ENCODE data around the gene DLGAP3. TPM values are rescaled to one million over a fixed set of nuclear protein-coding genes. Genes with fewer than 3 reads are reported as not detected.
"Not testable (repeated sequence)": the region's sequence is repeated elsewhere in the genome, so short reads cannot be mapped to it uniquely, and the experiment has no call there.

Gene DLGAP3
- total RNA-seq: under 1 TPM; 0.55 to 0.75 TPM
- total RNA-seq: 1.1 to 1.5 reads per million in 2 donors

GRCh38 chr1:34929497-34929852 lies at the start of gene DLGAP3:
TSS of gene DLGAP3 (minus strand) at chr1:34929650. CDS start at chr1:34905383, 24,267 bp downstream.
- Mint-ChIP-seq H3K27me3 (peaks cover 61% of the 10 kb centered on the region), H3K36me3 (ENCODE audit: low read depth) (peaks cover 4% of the 10 kb centered on the region), H3K4me1 (peaks cover 6% of the 10 kb centered on the region), H3K27ac (no peak within 1 kb of the TSS), H3K4me3 (peak within 1 kb of the TSS; percentile 86)
- ATAC-seq (peak; percentile 49), DNase-seq (no peak)
- H3K9me3 ChIP-seq (ENCODE audit: control insufficient read depth, low read length, poor library complexity, severe bottlenecking): no peaks in the 10 kb centered on the region

- no peaks in the 10 kb centered on the region for H3K27me3 Mint-ChIP-seq
- DNase-seq (no peak), ATAC-seq (no peak)
- H3K36me3 Mint-ChIP-seq (ENCODE audit: low read depth): no peaks in the 10 kb centered on the region
- H3K4me1 Mint-ChIP-seq: peaks cover 25% of the 10 kb centered on the region
- no peaks in the 10 kb centered on the region for H3K9me3 ChIP-seq (ENCODE audit: control insufficient read depth, low read length, poor library complexity, severe bottlenecking)
- H3K27ac Mint-ChIP-seq: peak overlapping the region; percentile 27
- H3K4me3 Mint-ChIP-seq: no peak overlapping the region
These were observed 49.5 kb upstream of the DLGAP3 start for GRCh38 chr1:34978921-34979320.

GRCh38 chr1:34977858-34978257 lies 48.4 kb upstream of the DLGAP3 start:
- H3K27ac Mint-ChIP-seq: peak overlapping the region; percentile 27
- H3K4me3 Mint-ChIP-seq: no peak overlapping the region
- no peaks in the 10 kb centered on the region for H3K36me3 Mint-ChIP-seq (ENCODE audit: low read depth)
- DNase-seq (no peak), ATAC-seq (no peak)
- no peaks in the 10 kb centered on the region for H3K27me3 Mint-ChIP-seq
- no peaks in the 10 kb centered on the region for H3K9me3 ChIP-seq (ENCODE audit: control insufficient read depth, low read length, poor library complexity, severe bottlenecking)
- peaks cover 17% of the 10 kb centered on the region for H3K4me1 Mint-ChIP-seq

GRCh38 chr1:34977210-34977471 lies 47.7 kb upstream of the DLGAP3 start:
- Mint-ChIP-seq H3K27me3 (no peaks in the 10 kb centered on the region), H3K4me3 (no peak overlapping the region), H3K4me1 (peaks cover 21% of the 10 kb centered on the region), H3K36me3 (ENCODE audit: low read depth) (no peaks in the 10 kb centered on the region), H3K27ac (peak overlapping the region; percentile 37)
- H3K9me3 ChIP-seq (ENCODE audit: control insufficient read depth, low read length, poor library complexity, severe bottlenecking): no peaks in the 10 kb centered on the region
- no peak for ATAC-seq
- DNase-seq: no peak

- H3K9me3 ChIP-seq (ENCODE audit: control insufficient read depth, low read length, poor library complexity, severe bottlenecking): no peaks in the 10 kb centered on the region
- ATAC-seq (no peak), DNase-seq (no peak)
- H3K4me3 Mint-ChIP-seq: no peak overlapping the region
- H3K4me1 Mint-ChIP-seq: peaks cover 24% of the 10 kb centered on the region
- H3K27ac Mint-ChIP-seq: peak overlapping the region; percentile 37
- no peaks in the 10 kb centered on the region for H3K36me3 Mint-ChIP-seq (ENCODE audit: low read depth)
- H3K27me3 Mint-ChIP-seq: no peaks in the 10 kb centered on the region
These were observed 47.1 kb upstream of the DLGAP3 start for GRCh38 chr1:34976384-34977209.

- Mint-ChIP-seq H3K4me3 (no peak overlapping the region), H3K4me1 (peaks cover 24% of the 10 kb centered on the region), H3K27me3 (no peaks in the 10 kb centered on the region), H3K27ac (no peak overlapping the region), H3K36me3 (ENCODE audit: low read depth) (no peaks in the 10 kb centered on the region)
- H3K9me3 ChIP-seq (ENCODE audit: control insufficient read depth, low read length, poor library complexity, severe bottlenecking): no peaks in the 10 kb centered on the region
- DNase-seq (no peak), ATAC-seq (no peak)
These were observed 46.3 kb upstream of the DLGAP3 start for GRCh38 chr1:34975771-34976170.

DNA sequence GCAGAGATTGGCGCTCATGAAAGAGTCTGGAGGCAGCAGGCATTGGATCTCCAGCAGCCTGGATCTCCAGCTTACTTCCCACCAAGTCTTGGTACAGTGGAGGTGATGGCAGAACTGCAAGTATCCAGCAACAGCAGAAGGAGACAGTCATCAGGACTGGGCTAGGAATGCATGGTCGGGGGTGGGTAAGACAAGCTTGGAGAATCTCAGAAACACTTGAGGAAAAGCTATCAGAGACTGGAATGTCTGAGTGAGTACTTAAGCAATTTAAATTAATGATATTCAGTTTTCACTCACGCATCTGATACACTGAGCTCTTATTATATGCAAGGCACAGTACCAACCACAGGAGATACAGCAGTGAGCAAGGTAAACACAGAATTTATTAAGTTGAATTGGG lies 45.9 kb upstream of the DLGAP3 start:
- H3K27me3 Mint-ChIP-seq: no peaks in the 10 kb centered on the region
- H3K36me3 Mint-ChIP-seq (ENCODE audit: low read depth): no peaks in the 10 kb centered on the region
- ATAC-seq: no peak
- H3K4me3 Mint-ChIP-seq: no peak overlapping the region
- peaks cover 24% of the 10 kb centered on the region for H3K4me1 Mint-ChIP-seq
- H3K27ac Mint-ChIP-seq: peak overlapping the region; percentile 37
- H3K9me3 ChIP-seq (ENCODE audit: control insufficient read depth, low read length, poor library complexity, severe bottlenecking): peaks cover 2% of the 10 kb centered on the region
- no peak for DNase-seq

DNA sequence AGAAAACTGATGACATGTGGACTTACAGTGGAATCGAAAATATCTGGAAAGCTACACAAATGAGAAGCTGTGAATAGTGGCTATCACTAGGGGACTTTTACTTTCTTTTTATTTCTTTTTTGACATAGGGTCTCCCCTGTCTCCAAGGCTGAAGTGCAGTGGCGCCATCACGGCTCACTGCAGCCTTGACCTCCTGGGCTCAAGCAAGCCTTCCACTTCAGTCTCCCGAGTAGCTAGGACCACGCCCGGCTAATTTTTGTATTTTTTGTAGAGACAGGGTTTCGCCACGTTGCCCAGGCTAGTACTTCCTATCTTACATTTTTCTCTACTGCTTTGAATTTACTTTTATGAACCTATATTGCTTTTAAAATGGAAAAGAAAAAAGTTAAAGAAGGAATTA lies 45.2 kb upstream of the DLGAP3 start:
- peaks cover 2% of the 10 kb centered on the region for H3K9me3 ChIP-seq (ENCODE audit: control insufficient read depth, low read length, poor library complexity, severe bottlenecking)
- Mint-ChIP-seq H3K27ac (peak overlapping the region; percentile 37), H3K4me1 (peaks cover 24% of the 10 kb centered on the region), H3K36me3 (ENCODE audit: low read depth) (no peaks in the 10 kb centered on the region), H3K4me3 (no peak overlapping the region), H3K27me3 (no peaks in the 10 kb centered on the region)
- ATAC-seq (no peak), DNase-seq (no peak)

DNA sequence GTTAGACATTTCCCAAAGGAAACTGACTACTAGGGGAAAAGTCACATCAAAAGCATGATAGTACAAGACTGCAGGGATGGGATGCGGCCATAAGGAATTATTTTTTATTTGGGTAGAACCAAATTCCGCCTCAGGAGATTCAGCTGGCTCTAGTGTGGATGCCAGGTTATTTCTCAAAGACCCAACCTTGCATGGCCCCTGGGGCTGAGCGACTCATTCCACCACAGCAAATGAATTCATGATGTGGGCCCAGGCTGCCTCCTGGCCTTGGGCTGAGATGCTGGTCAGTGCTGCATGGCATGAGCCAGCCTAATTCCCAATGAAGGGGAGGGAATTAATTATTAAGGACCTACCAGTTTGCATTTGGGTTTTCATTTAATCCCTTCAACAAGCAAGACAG lies 43.9 kb upstream of the DLGAP3 start:
- ATAC-seq: no peak

GRCh38 chr1:34970829-34971228 lies 41.4 kb upstream of the DLGAP3 start:
- H3K9me3 ChIP-seq (ENCODE audit: control insufficient read depth, low read length, poor library complexity, severe bottlenecking): peaks cover 2% of the 10 kb centered on the region
- Mint-ChIP-seq H3K27ac (no peak overlapping the region), H3K27me3 (no peaks in the 10 kb centered on the region), H3K36me3 (ENCODE audit: low read depth) (no peaks in the 10 kb centered on the region), H3K4me3 (no peak overlapping the region), H3K4me1 (peaks cover 17% of the 10 kb centered on the region)
- DNase-seq: no peak
- ATAC-seq: no peak

More for the DNA sequence above, 43.9 kb upstream of the DLGAP3 start:
- H3K4me1 Mint-ChIP-seq: peaks cover 18% of the 10 kb centered on the region
- no peaks in the 10 kb centered on the region for H3K36me3 Mint-ChIP-seq (ENCODE audit: low read depth)
- DNase-seq: no peak
- peaks cover 2% of the 10 kb centered on the region for H3K9me3 ChIP-seq (ENCODE audit: control insufficient read depth, low read length, poor library complexity, severe bottlenecking)
- peak overlapping the region; percentile 24 for H3K27ac Mint-ChIP-seq
- no peak overlapping the region for H3K4me3 Mint-ChIP-seq
- no peaks in the 10 kb centered on the region for H3K27me3 Mint-ChIP-seq

DNA sequence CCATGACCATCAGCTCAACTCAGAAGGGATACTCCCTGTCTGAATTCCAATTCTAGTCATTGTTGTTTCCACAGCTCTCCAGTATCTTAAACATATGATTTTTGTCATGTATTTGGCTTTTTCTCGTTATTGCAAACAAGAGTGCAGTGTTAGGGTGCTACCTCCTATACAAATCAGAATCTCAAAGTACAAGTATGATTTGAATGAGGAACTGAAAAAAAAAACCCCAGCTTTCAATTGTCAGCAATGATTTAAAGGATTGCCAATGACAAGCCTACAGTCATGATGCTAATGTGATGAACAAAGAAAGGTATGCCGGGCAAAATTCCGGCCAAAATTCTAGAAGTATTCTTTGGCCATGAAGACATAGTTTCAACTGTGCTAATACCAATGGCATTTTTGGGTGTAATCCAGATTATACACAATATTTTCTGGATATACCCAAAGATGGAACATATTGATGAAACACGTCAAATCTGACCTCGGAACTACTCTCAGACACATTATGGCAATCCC lies 40.8 kb upstream of the DLGAP3 start:
- no peak overlapping the region for H3K27ac Mint-ChIP-seq
- H3K36me3 Mint-ChIP-seq (ENCODE audit: low read depth): no peaks in the 10 kb centered on the region
- DNase-seq (no peak), ATAC-seq (no peak)
- H3K27me3 Mint-ChIP-seq: no peaks in the 10 kb centered on the region
- no peak overlapping the region for H3K4me3 Mint-ChIP-seq
- H3K4me1 Mint-ChIP-seq: peaks cover 16% of the 10 kb centered on the region
- H3K9me3 ChIP-seq (ENCODE audit: control insufficient read depth, low read length, poor library complexity, severe bottlenecking): peaks cover 2% of the 10 kb centered on the region

DNA sequence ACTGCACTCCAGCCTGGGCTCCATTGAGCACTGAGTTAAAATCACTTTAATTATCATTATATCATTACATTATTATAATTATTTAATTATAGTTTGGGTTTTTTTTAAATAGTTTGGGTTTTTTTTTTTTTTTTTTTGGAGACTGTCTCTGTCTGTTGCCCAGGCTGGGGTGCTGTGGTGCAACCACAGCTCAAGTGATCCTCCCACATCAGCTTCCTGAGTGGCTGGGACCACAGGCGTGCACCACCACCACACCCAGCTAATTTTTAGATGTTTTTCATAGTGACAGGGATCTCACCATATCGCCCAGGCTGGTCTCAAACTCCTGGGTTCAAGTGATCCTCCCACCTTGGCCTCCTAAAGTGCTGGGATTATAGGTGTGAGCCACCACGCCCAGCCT lies 38.8 kb upstream of the DLGAP3 start:
- peaks cover 10% of the 10 kb centered on the region for H3K4me1 Mint-ChIP-seq
- not testable (repeated sequence) for H3K36me3 Mint-ChIP-seq (ENCODE audit: low read depth); H3K27me3 Mint-ChIP-seq; H3K27ac Mint-ChIP-seq; DNase-seq; H3K9me3 ChIP-seq (ENCODE audit: control insufficient read depth, low read length, poor library complexity, severe bottlenecking)
- ATAC-seq: peak; percentile 100
- peak overlapping the region; percentile 19 for H3K4me3 Mint-ChIP-seq

DNA sequence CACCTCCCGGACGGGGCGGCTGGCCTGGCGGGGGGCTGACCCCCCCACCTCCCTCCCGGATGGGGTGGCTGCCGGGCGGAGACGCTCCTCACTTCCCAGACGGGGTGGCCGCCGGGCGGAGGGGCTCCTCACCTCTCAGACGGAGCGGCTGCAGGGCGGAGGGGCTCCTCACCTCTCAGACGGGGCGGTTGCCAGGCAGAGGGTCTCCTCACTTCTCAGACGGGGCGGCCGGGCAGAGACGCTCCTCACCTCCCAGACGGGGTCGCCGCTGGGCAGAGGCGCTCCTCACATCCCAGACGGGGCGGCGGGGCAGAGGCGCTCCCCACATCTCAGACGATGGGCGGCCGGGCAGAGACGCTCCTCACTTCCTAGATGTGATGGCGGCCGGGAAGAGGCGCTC lies 38.2 kb upstream of the DLGAP3 start:
- DNase-seq; H3K27ac Mint-ChIP-seq; H3K9me3 ChIP-seq (ENCODE audit: control insufficient read depth, low read length, poor library complexity, severe bottlenecking); ATAC-seq; H3K4me3 Mint-ChIP-seq; H3K36me3 Mint-ChIP-seq (ENCODE audit: low read depth); H3K27me3 Mint-ChIP-seq: not testable (repeated sequence)
- H3K4me1 Mint-ChIP-seq: peaks cover 10% of the 10 kb centered on the region

DNA sequence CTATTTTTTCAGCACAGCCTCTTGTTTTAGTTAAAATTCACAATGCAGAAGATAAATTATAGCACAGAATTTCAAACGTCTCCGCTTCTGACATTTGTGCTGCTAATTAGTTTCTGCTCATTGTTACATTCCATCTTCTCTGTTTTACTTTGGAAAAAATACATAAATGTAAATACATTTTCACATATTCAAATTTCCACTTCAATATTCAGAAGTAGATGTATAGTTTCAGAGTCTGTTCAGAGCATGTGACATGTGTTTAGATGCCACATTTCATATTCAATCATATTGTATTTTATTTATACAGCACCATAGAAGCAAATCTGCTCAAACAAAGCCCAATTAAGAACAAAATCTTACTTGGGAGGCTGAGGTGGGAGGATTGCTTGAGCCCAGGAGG lies 36.1 kb upstream of the DLGAP3 start:
- H3K4me3 Mint-ChIP-seq: no peak overlapping the region
- no peak overlapping the region for H3K27ac Mint-ChIP-seq
- peaks cover 3% of the 10 kb centered on the region for H3K4me1 Mint-ChIP-seq
- no peaks in the 10 kb centered on the region for H3K36me3 Mint-ChIP-seq (ENCODE audit: low read depth)
- no peaks in the 10 kb centered on the region for H3K27me3 Mint-ChIP-seq
- H3K9me3 ChIP-seq (ENCODE audit: control insufficient read depth, low read length, poor library complexity, severe bottlenecking): peaks cover 2% of the 10 kb centered on the region
- DNase-seq (no peak), ATAC-seq (no peak)
